HEK293 (cell line): Measurements from ENCODE around the gene SLC25A22.

Experiments used
- EGR2 ChIP-seq: fragments of 450-650 bp; formaldehyde crosslinking; IDR thresholded peaks from 2 replicates; pipeline ENCODE4 v1.5.1; 2016; ENCODE audit warnings: low read depth, missing biosample characterization, missing genetic modification characterization
- KLF7 ChIP-seq: fragments of 450-650 bp; formaldehyde crosslinking; IDR thresholded peaks from 2 replicates; pipeline ENCODE4 v1.5.1; 2016; ENCODE audit warnings: missing biosample characterization, missing genetic modification characterization, borderline replicate concordance
- PATZ1 ChIP-seq: fragments of 450-650 bp; formaldehyde crosslinking; IDR thresholded peaks from 2 replicates; pipeline ENCODE4 v1.5.1; 2016; ENCODE audit warnings: missing biosample characterization, missing genetic modification characterization
- PBX3 ChIP-seq: sonication (generic); formaldehyde crosslinking; IDR thresholded peaks from 2 replicates; pipeline ENCODE4 v1.8.1; 2022; ENCODE audit warnings: mild to moderate bottlenecking, moderate library complexity, missing genetic modification reagents
- REPIN1 ChIP-seq: fragments of 450-650 bp; formaldehyde crosslinking; IDR thresholded peaks from 2 replicates; pipeline ENCODE4 v1.5.1; 2017; ENCODE audit warnings: missing biosample characterization, missing genetic modification characterization, low read depth
- SP3 ChIP-seq: fragments of 450-650 bp; formaldehyde crosslinking; IDR thresholded peaks from 2 replicates; pipeline ENCODE4 v1.5.1; 2016; ENCODE audit warnings: missing biosample characterization, missing genetic modification characterization
- SP7 ChIP-seq: fragments of 450-650 bp; formaldehyde crosslinking; IDR thresholded peaks from 2 replicates; pipeline ENCODE4 v1.5.1; 2016; ENCODE audit warnings: missing biosample characterization, missing genetic modification characterization
- TCF7L2 ChIP-seq: IDR thresholded peaks from 2 replicates; pipeline ENCODE4 v1.6.1; 2011; ENCODE audit warnings: low read depth, mild to moderate bottlenecking, inconsistent platforms, low read length, moderate library complexity, borderline replicate concordance
- ZBTB11 ChIP-seq: fragments of 450-650 bp; formaldehyde crosslinking; conservative IDR thresholded peaks from 2 replicates; pipeline ENCODE4 v1.5.1; 2016; ENCODE audit warnings: low read depth, missing biosample characterization, missing genetic modification characterization
- ZBTB48 ChIP-seq: fragments of 450-650 bp; formaldehyde crosslinking; IDR thresholded peaks from 2 replicates; pipeline ENCODE4 v1.5.1; 2016; ENCODE audit warnings: missing biosample characterization, missing genetic modification characterization
- ZFP3 ChIP-seq: fragments of 450-650 bp; formaldehyde crosslinking; IDR thresholded peaks from 2 replicates; pipeline ENCODE4 v1.5.1; 2016; ENCODE audit warnings: low read depth, missing biosample characterization, missing genetic modification characterization
- ZNF211 ChIP-seq: fragments of 450-650 bp; formaldehyde crosslinking; IDR thresholded peaks from 2 replicates; pipeline ENCODE4 v1.5.1; 2016; ENCODE audit warnings: low read depth, missing biosample characterization, missing genetic modification characterization
- ZNF223 ChIP-seq: fragments of 450-650 bp; formaldehyde crosslinking; IDR thresholded peaks from 2 replicates; pipeline ENCODE4 v1.5.1; 2016; ENCODE audit warnings: missing biosample characterization, missing genetic modification characterization
- ZNF335 ChIP-seq: fragments of 450-650 bp; formaldehyde crosslinking; conservative IDR thresholded peaks from 2 replicates; pipeline ENCODE4 v1.5.1; 2016; ENCODE audit warnings: missing biosample characterization, missing genetic modification characterization
- ZNF518A ChIP-seq: fragments of 450-650 bp; formaldehyde crosslinking; conservative IDR thresholded peaks from 2 replicates; pipeline ENCODE4 v1.5.1; 2016; ENCODE audit warnings: low read depth, missing biosample characterization, missing genetic modification characterization
- ZNF580 ChIP-seq: fragments of 450-650 bp; formaldehyde crosslinking; IDR thresholded peaks from 2 replicates; pipeline ENCODE4 v1.5.1; 2016; ENCODE audit warnings: missing biosample characterization, missing genetic modification characterization

SLC25A22 gene

GRCh38 chr11:809287-810039 is 11.4 kb upstream of the SLC25A22 start, which contains the start of gene RPLP2 (continued):
- TF ChIP-seq ZNF518A (tag by site-specific recombination) (no peak), ZBTB48 (0 out of 2 replicates have a peak, but pooled peaks have one; percentile 45), REPIN1 (tag by site-specific recombination) (no peak), SP7 (tag by site-specific recombination) (peak; percentile 62), PATZ1 (peak; percentile 95), ZNF580 (tag by site-specific recombination) (peak; percentile 36; the same call in 1 of the 2 replicates), TCF7L2 (no peak), SP3 (tag by site-specific recombination) (peak; percentile 92), EGR2 (tag by site-specific recombination) (peak; percentile 67), ZNF223 (no peak), PBX3 (CRISPR knock-in tag) (peak; percentile 76), ZNF335 (tag by site-specific recombination) (peak; percentile 98), KLF7 (tag by site-specific recombination) (peak; percentile 96; the same call in 1 of the 2 replicates), ZBTB11 (tag by site-specific recombination) (peak; percentile 95), ZFP3 (tag by site-specific recombination) (no peak), ZNF211 (tag by site-specific recombination) (no peak)
